Islet of Langerhans (tissue), 1 donor: ENCODE data around the gene GALNT16.
"Not testable (repeated sequence)": the region's sequence is repeated elsewhere in the genome, so short reads cannot be mapped to it uniquely, and the experiment has no call there.

Experiments used
- FAIRE-seq: peaks from one replicate; lab custom pipeline; 2011; peaks lifted over from hg19 to GRCh38; lab: Jason Lieb, UNC

The GALNT16 gene

DNA sequence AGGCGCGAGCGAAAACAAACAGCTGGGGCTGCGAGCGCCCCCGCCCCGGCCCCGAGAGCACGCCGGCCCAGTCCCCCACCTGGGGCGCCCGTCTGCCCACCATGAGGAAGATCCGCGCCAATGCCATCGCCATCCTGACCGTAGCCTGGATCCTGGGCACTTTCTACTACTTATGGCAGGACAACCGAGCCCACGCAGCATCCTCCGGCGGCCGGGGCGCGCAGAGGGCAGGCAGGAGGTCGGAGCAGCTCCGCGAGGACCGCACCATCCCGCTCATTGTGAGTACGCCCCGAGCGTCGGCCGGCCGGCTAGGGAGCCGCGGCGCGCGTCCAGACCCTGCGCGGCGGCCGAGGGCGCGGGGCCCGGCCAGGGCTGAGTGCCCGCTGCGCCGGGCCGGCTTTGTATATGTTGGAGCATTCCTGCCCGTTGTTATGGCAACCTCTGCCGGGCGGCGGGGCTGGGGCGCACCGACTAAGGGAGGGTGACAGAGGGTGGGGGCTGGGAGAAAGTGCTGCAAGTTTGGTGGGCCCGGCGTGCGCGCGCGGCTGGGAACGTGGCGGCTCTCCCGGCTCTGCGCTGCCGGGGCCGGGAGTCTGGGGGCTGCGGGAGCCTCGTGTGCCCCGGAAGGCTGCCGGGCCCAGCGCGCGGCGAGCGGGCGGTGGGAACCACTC lies 367 bp downstream of the GALNT16 start:
- FAIRE-seq: no peak

GRCh38 chr14:69260861-69261564 lies 1.1 kb downstream of the GALNT16 start:
- no peak for FAIRE-seq

GRCh38 chr14:69261761-69262331 lies 1.9 kb downstream of the GALNT16 start:
- no peak for FAIRE-seq

DNA sequence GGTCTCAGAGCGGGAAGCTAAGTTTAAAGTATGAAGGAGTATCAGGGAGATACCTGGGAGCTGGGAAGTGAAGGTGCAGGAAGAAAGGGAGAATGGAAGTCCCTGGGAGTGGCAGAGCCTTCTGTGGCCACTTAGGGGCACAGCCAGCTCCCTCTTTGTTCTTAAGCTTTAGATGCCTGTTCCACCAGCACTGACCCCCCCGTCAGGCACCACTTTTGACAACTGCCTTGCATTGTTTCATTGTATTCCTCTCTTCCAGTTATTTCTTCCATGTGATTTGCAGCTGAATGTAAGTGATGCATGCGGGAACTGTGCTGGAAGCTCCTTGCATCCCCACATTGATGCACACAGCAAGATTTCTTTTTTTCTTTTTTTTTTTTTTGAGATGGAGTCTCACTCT lies 2.6 kb downstream of the GALNT16 start:
- FAIRE-seq: no peak

DNA sequence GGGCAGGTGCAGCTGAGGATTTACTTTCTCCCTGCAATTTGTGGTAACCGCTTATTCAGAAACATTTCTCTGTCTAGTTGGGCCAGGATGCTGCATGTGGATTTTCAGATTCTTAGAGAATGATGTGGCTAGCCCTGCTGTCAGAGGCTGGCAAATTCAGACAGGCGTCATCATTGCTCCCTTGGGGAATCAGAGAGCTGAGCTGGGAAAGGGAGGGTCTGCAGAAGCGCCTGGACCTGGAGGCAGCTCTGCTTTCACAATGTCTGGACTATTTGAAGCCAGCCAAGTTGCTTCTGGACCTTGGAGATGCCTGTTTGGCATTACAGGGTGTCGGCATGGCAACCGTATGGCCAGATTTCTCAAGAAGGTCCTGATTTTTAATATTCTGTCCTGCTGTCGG lies 3.4 kb downstream of the GALNT16 start:
- FAIRE-seq: no peak

- FAIRE-seq: no peak
Observed at GRCh38 chr14:69263771-69264170, 3.8 kb downstream of the GALNT16 start.

DNA sequence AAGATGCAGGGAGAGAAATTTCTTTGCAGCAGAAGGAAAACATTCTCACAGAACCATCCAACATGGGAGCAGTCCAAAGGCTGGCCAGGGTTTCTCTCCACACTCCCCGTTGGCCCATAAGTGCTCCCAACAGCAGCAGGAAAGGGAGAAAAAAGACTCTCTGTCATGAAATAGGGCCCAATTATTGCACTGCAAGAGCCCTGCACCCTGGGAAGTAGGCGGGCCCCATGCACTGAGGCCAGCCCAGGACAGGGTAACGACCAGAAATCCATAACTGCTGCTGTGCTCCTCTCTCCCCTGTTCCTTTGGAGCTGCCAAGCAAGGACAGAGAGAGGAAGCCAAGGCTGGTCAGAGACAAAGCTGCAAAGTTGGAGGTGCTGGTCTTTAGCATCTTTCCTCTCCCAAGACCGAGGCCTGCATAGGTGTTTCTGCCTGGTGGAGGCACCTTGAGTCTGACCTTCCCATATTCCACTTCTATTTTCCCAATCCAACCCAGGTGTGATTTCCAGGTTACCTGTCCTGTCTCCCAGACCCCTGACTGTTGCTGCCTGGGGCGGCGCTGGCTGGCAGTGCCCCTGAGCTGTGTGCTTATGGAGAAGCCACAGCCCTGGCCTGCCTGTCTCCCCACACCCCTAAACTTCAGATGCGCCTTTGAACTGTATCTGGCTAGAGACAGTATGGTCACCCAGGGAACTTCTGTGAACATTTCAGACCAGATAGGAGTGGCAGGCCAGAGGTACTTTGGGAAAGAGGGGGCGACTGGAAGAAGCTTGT lies 6.8 kb downstream of the GALNT16 start:
- no peak for FAIRE-seq

DNA sequence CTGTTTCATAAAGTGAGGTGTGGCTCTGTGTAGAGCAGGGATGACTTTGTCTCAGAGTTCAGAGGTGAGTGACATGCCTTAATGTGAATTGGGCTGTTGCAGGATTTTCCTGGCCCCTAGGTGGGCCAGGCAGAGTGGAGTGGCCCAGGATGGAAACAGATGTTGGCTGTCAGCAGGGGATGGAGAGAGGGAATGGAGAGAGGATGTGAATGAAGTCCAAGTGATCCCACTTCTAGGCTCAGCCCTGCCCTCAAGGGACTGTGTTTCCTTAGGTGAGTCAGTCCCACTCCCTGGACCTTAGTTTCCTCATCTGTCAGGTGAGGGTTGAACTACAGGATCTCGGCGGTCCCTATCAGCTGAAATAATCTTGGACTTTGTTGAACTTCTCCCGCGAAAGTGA lies 7.5 kb downstream of the GALNT16 start:
- FAIRE-seq: no peak

DNA sequence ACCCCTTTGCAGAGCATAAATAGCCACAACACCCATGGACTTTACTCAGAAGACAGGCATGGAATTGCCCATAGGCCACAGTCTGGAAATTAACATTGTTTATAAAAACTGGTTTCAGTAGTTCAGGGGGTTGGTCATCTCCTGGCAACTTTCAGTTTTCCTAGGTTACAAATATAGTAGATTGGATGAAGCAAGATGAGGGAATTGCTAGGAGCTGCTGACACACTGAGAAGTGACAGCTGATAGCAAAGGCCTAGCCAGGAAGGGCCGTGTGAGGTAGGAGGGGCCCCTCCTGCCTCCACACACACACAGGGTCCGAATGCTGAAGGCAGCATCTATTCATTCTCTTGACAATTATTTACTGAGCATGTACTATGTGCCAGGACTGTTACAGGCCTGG lies 8.3 kb downstream of the GALNT16 start:
- FAIRE-seq: no peak

GRCh38 chr14:69268763-69269162 lies 8.8 kb downstream of the GALNT16 start:
- no peak for FAIRE-seq

DNA sequence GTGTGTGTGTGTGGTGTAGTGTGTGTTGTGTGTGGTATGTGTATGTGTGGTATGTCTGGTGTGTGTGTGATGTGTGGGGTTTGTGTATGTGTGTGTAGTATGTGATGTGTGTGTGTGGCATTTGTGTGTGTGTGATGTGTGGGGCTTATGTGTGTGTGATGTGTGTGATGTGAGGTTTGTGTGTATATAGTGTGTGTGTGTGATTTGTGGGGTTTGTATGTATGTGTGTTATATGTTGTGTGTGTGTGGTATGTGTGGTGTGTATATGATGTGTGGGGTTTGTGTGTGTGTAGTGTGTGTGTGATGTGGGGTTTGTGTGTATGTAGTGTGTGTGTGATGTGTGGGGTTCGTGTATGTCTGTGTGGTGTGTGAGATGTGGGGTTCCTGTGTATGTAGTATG lies 9.4 kb downstream of the GALNT16 start:
- no peak for FAIRE-seq

- FAIRE-seq: no peak
Observed at GRCh38 chr14:69270097-69270496, 10.1 kb downstream of the GALNT16 start.

DNA sequence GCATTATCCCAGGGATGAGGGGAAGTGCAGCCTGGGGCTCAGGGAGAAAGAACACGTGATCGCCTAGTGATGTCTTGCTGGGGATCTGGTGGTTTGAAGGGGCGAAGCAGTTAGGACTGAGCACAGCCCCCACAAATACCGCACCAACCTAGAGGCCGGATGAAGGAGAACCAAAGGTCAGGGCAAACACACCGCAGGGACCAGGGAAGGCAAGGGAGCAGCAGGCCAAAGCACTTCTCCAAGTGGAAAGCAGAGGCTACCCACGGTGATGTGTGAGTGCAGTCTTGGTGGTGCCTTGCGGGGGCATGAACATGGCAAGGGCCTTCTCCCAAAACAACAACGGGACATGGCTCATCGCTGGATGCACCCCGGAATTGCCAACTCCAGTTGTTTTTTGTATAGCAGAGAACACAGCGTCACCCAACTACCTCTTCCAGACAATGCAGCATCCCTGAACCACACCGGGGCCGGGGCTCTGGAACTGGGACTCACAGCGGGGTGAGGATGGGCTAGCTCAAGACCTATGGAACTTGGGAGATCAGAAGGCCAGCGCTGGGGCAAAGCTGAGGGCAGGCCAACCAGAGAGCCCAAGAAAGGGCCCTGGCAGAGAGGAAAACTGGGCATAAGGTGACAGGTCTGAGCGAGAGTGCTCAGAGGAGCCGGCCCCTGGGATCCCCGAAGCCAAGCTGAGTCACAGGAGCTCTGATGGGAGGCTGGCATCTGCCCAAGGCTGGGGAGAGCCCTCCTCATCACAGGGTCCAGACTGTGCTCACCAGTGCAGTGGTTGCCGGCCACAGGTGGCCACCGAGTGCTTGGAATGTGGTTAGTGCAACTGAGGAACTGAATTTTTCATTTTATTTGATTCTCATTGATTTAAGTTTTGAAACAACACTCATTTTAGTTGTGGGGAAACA lies 11.1 kb downstream of the GALNT16 start:
- no peak for FAIRE-seq

DNA sequence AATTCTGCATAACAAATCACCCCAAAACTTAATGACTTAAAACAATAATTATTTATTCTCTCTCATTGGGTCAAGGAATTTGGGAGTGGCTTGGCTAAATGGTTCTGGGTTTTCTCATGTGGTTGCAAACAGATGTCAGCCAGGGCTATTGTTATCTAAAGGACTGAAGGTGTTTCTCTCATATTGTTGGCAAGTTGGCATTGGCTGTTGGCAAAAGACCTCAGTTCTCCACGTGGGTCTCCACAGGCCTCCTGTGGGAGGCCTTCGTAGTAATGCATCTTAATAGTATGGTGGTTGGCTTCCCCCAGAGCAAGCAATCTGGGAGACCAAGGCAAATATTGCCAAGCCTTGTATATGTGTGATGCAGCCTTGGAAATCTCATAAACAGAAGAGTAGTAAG lies 14.4 kb downstream of the GALNT16 start:
- no peak for FAIRE-seq

DNA sequence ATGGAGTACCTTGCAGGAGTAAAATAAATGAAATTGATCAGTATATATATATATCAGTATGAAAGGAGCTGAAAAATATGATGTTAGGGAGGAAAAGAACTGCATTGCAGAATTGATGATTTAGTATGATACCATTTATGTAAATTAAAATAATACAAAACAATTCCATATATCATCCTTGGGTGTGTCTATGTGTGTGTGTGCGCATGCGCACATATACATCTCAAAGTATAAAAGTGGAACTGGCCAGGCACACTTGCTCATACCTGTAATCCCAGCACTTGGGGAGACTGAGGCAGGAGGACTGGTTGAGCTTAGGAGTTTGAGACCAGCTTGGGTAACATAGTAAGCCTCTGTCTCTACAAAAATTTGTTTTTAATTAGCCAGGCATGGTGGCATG lies 15.4 kb downstream of the GALNT16 start:
- no peak for FAIRE-seq

- FAIRE-seq: not testable (repeated sequence)
Observed at GRCh38 chr14:69277356-69277755, 17.4 kb downstream of the GALNT16 start.

DNA sequence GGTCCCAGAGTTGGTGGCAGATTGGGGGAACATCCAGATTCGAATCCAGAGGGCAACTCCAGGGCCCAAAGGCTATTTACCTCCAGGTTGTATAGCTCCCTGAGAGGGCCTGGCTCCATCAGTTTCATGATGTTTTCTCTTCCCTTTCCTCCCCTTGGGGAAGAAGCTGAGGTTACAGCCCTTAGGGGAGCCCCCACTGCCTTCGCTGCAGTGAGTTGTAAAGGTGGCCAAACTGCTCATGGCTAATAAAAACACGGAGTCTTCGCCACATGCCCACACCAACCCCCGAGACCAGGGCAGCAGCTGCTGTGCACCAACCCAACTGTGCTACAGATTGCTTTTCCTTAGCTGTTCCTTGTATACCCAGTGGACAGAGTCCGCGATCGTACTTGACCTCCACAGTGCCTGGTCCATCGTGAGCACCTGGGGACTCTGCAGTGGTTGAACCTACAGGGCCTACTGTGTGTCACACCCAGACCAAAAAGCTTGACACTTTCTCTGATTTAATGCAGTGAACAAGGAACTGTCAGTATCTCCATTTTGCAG lies 20.9 kb downstream of the GALNT16 start:
- FAIRE-seq: no peak

DNA sequence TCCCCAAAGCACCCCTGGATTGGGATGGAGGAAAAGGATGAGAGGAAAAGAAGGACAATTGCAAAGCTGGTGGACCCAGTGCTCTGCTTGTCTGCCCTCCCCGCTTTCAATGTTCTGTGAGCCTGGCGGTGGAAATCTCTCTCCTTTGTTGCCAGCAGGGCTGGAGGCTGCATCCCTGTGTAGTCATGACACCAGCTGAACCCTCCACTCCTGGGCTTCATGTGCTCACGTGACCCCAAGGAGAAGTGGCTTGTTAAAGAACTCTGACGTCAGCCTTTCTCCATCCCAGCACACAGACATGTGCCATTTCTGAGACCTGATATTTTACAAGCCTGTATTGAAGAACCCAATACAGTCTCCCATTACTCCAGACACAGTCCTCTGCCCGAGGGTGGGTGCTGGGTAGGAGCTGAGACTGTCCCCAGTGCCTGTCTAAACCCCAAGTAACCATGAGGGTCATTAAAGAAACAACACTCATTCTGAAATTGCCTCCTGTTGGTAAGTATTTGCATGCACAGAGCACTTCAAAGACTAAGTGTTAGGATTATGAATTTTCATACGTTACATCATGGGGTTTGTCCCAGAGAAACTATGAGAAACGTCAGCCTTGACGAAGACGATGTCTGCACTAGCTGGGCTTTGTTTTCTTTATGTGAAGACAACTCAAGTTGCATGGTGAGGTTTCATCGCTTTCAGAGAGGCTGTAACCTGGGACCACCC lies 21.7 kb downstream of the GALNT16 start:
- no peak for FAIRE-seq

DNA sequence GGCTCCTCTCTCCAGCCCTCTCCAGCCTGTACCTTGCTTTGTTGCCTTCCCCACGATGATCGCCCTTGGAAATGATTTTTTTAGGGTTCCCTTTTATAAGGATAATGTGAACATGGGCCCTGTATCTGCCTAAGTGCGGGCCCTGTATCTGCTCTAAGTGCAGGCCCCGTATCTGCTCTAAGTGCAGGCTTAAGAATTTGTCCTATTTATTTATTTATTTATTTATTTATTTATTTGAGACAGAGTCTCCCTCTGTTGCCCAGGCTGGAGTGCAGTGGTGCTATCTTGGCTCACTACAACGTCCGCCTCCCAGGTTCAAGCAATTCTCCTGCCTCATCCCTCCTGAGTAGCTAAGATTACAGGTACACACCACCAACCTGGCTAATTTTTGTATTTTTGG lies 22.5 kb downstream of the GALNT16 start:
- no peak for FAIRE-seq

GRCh38 chr14:69284170-69284569 lies 24.2 kb downstream of the GALNT16 start:
- no peak for FAIRE-seq

DNA sequence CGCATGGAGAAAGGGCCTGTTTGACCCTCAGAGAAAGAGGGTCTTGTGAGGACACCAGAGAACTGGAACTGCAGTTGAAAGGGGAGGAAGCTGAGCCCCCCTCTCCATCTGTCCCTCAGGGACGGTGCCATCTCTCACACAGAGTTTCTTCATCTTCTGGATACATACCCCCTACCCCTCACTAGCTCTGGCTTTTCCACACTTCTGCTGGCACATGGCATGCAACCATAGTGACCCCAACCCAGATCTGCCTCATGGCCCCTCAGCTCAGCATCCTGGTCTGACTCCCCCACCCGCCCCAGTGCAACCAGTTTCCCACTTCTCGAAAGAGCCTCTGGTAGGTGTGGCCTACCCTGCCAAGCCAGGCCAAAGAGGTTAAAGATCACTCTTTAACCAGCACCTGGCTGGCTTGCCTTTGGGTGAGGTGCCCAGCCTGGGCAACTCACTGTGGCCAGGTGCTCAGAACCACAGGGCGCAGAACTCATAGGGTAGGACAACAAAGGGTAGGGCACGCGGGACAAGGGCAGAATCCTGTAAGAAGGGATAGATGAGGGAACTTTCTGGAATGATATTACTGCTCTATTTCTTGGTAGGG lies 25.8 kb downstream of the GALNT16 start:
- FAIRE-seq: no peak
